ENCODE results near the gene ZNF547.

Gene ZNF547

GRCh38 chr19:57403737-57404563, 40.6 kb downstream of the ZNF547 start:
- no peak overlapping the region for H2AFZ ChIP-seq
- H3K27ac ChIP-seq: no peak overlapping the region
- peaks cover 9% of the 10 kb centered on the region for H3K79me2 ChIP-seq
- H3K27me3 ChIP-seq (ENCODE audit: control insufficient read depth, insufficient read depth, low read length): no peaks in the 10 kb centered on the region
- peaks cover 2% of the 10 kb centered on the region for H3K4me1 ChIP-seq
- no peaks in the 10 kb centered on the region for H3K9me3 ChIP-seq (ENCODE audit: control insufficient read depth, low read length)
- H3K4me3 ChIP-seq (ENCODE audit: low read depth, low read length): no peak overlapping the region
- no peaks in the 10 kb centered on the region for H3K36me3 ChIP-seq (ENCODE audit: control insufficient read depth, insufficient read depth, low read length)
- TF ChIP-seq CTCF (IDR thresholded peaks at IDR 0.05): no peak
- no peak overlapping the region for H3K4me2 ChIP-seq (ENCODE audit: low read length)
- H3K9ac ChIP-seq: no peak overlapping the region

GRCh38 chr19:57406516-57407123, 43.3 kb downstream of the ZNF547 start:
- H3K9ac ChIP-seq: no peak overlapping the region
- no peaks in the 10 kb centered on the region for H3K27me3 ChIP-seq (ENCODE audit: control insufficient read depth, insufficient read depth, low read length)
- H3K4me1 ChIP-seq: peaks cover 2% of the 10 kb centered on the region
- TF ChIP-seq CTCF (IDR thresholded peaks at IDR 0.05): peak; percentile 77
- H2AFZ ChIP-seq: peak overlapping the region; percentile 55
- H3K4me2 ChIP-seq (ENCODE audit: low read length): no peak overlapping the region
- H3K27ac ChIP-seq: no peak overlapping the region
- H3K4me3 ChIP-seq (ENCODE audit: low read depth, low read length): no peak overlapping the region
- peaks cover 9% of the 10 kb centered on the region for H3K79me2 ChIP-seq
- no peaks in the 10 kb centered on the region for H3K36me3 ChIP-seq (ENCODE audit: control insufficient read depth, insufficient read depth, low read length)
- H3K9me3 ChIP-seq (ENCODE audit: control insufficient read depth, low read length): no peaks in the 10 kb centered on the region

GRCh38 chr19:57410877-57411671, 47.7 kb downstream of the ZNF547 start, which contains the start of gene ZNF17:
Gene ZNF17, plus strand, starts transcription at chr19:57411161. Its CDS starts 2,455 bp downstream, at chr19:57413616.
- H3K4me3 ChIP-seq (ENCODE audit: low read depth, low read length): peak within 1 kb of the TSS; percentile 76
- H3K9ac ChIP-seq: peak within 1 kb of the TSS; percentile 51
- no peaks in the 10 kb centered on the region for H3K27me3 ChIP-seq (ENCODE audit: control insufficient read depth, insufficient read depth, low read length)
- peak within 1 kb of the TSS; percentile 91 for H2AFZ ChIP-seq
- peak within 1 kb of the TSS; percentile 78 for H3K27ac ChIP-seq
- H3K9me3 ChIP-seq (ENCODE audit: control insufficient read depth, low read length): no peaks in the 10 kb centered on the region
- no peaks in the 10 kb centered on the region for H3K36me3 ChIP-seq (ENCODE audit: control insufficient read depth, insufficient read depth, low read length)
- H3K4me2 ChIP-seq (ENCODE audit: low read length): peak within 1 kb of the TSS; percentile 71
- H3K4me1 ChIP-seq: peaks cover 2% of the 10 kb centered on the region
- no peak for TF ChIP-seq CTCF (IDR thresholded peaks at IDR 0.05)
- H3K79me2 ChIP-seq: peaks cover 43% of the 10 kb centered on the region

GRCh38 chr19:57419439-57419838, 56.1 kb downstream of the ZNF547 start:
- Histone ChIP-seq H2AFZ (no peak overlapping the region), H3K79me2 (peaks cover 25% of the 10 kb centered on the region), H3K4me2 (ENCODE audit: low read length) (no peak overlapping the region), H3K9ac (no peak overlapping the region), H3K4me3 (ENCODE audit: low read depth, low read length) (no peak overlapping the region), H3K27ac (no peak overlapping the region), H3K27me3 (ENCODE audit: control insufficient read depth, insufficient read depth, low read length) (no peaks in the 10 kb centered on the region), H3K4me1 (no peaks in the 10 kb centered on the region), H3K36me3 (ENCODE audit: control insufficient read depth, insufficient read depth, low read length) (no peaks in the 10 kb centered on the region), H3K9me3 (ENCODE audit: control insufficient read depth, low read length) (no peaks in the 10 kb centered on the region)
- TF ChIP-seq CTCF (IDR thresholded peaks at IDR 0.05): no peak
